Esophagus squamous epithelium (tissue), 4 donors: ENCODE data around the gene NFATC4.

Source experiments
- CTCF ChIP-seq, 6 experiments: fragments of 450-650 bp in 4 of 6; fragments of 200-600 bp in 2 of 6; sonication (generic) in 2 of 6; IDR thresholded peaks; one replicate each; pipeline ENCODE4 v1.5.1; 2016 to 2019; ENCODE audit warnings: antibody characterized with exemption in 6 of 6, mild to moderate bottlenecking in 4 of 6, moderate library complexity in 4 of 6
- POLR2A ChIP-seq, 4 donors: fragments of 450-650 bp; IDR thresholded peaks; one replicate each; pipeline ENCODE4 v1.6.1; 2017; ENCODE audit warnings: antibody characterized with exemption in 4 of 4, mild to moderate bottlenecking in 4 of 4, moderate library complexity in 3 of 4

GRCh38 chr14:24368562-24369252 lies 723 bp downstream of the NFATC4 start:
- peak in 1 of 4 donors; percentile 44 for TF ChIP-seq POLR2A (IDR thresholded peaks at IDR 0.05)
- no peak for TF ChIP-seq CTCF (IDR thresholded peaks at IDR 0.05)
